ENCODE results near the gene ATP8B4. TPM values are rescaled to one million over a fixed set of nuclear protein-coding genes. Genes with fewer than 3 reads are reported as not detected.

Gene ATP8B4
- polyA plus RNA-seq, 1 of the 3 experiments (the other 2 are of a cell fraction), result 0.03 TPM

- H2AFZ ChIP-seq (ENCODE audit: low read depth), result no peak overlapping the region
- no peaks in the 10 kb centered on the region; the same call in 1 of the 2 replicates for H3K9me2 ChIP-seq
- 0% methylated on average over 1 of the region's 1 CpG for WGBS (ENCODE audit: low lambda C conversion rate)
- ChIA-PET CTCF (no interaction called here), POLR2A (no interaction called here)
- DNase-seq, result no peak
- H3K27ac ChIP-seq (ENCODE audit: low read depth in 2 of 2, low read length in 1 of 2), result no peak overlapping the region
- H3K27me3 ChIP-seq (ENCODE audit: insufficient read depth), result no peaks in the 10 kb centered on the region
- H3K79me2 ChIP-seq (ENCODE audit: insufficient read depth), result no peaks in the 10 kb centered on the region
- H3K4me3 ChIP-seq (ENCODE audit: low read depth in 2 of 2, low read length in 1 of 2), result no peak overlapping the region
- no peak overlapping the region for H3K9ac ChIP-seq
- no peaks in the 10 kb centered on the region for H3K9me3 ChIP-seq
- H3K4me1 ChIP-seq (ENCODE audit: control insufficient read depth in 1 of 2, insufficient read depth in 2 of 2, low read depth in 1 of 2, low read length in 1 of 2), result no peaks in the 10 kb centered on the region
- no peaks in the 10 kb centered on the region for H4K20me1 ChIP-seq (ENCODE audit: insufficient read depth)
- H3F3A ChIP-seq (replicated peaks; ENCODE audit: insufficient read depth), result no peaks in the 10 kb centered on the region
- no peaks in the 10 kb centered on the region for H3K36me3 ChIP-seq (replicated peaks in 1 of 2; ENCODE audit: control insufficient read depth in 1 of 2, insufficient read depth in 2 of 2, low read length in 1 of 2)
- no peak overlapping the region for H3K4me2 ChIP-seq
- TF ChIP-seq TCF12 (IDR thresholded peaks at IDR 0.05), result no peak
- TF ChIP-seq RCOR1 (IDR thresholded peaks at IDR 0.05; ENCODE audit: low read length), result no peak
- TF ChIP-seq IRF3 (IDR thresholded peaks at IDR 0.05; ENCODE audit: low read depth, low read length), result no peak
- TF ChIP-seq YY1 (IDR thresholded peaks at IDR 0.05; ENCODE audit: low read depth), result no peak
- TF ChIP-seq MEF2A (IDR thresholded peaks at IDR 0.05; ENCODE audit: borderline replicate concordance, low read depth), result no peak
- TF ChIP-seq, protein P1, sequence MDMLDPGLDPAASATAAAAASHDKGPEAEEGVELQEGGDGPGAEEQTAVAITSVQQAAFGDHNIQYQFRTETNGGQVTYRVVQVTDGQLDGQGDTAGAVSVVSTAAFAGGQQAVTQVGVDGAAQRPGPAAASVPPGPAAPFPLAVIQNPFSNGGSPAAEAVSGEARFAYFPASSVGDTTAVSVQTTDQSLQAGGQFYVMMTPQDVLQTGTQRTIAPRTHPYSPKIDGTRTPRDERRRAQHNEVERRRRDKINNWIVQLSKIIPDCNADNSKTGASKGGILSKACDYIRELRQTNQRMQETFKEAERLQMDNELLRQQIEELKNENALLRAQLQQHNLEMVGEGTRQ (IDR thresholded peaks at IDR 0.05; ENCODE audit: borderline replicate concordance, low read depth, low read length), result no peak
- no peak for TF ChIP-seq SIN3A (IDR thresholded peaks at IDR 0.05; ENCODE audit: borderline replicate concordance, low read depth, low read length)
- no peak for TF ChIP-seq FOXJ3 (CRISPR knock-in tag; IDR thresholded peaks at IDR 0.05)
- TF ChIP-seq EP300 (IDR thresholded peaks at IDR 0.05; ENCODE audit: borderline replicate concordance in 1 of 2, low read depth in 1 of 2, low read length in 1 of 2), result no peak
- TF ChIP-seq POLR2AphosphoS5 (IDR thresholded peaks at IDR 0.05; ENCODE audit: low read depth, low read length), result no peak
- TF ChIP-seq NFIC (IDR thresholded peaks at IDR 0.05; ENCODE audit: borderline replicate concordance), result no peak
- no peak for TF ChIP-seq NRF1 (IDR thresholded peaks at IDR 0.05; ENCODE audit: low read depth, low read length)
- no peak for TF ChIP-seq SMC3 (IDR thresholded peaks at IDR 0.05; ENCODE audit: low read depth, low read length)
- TF ChIP-seq, protein P2, sequence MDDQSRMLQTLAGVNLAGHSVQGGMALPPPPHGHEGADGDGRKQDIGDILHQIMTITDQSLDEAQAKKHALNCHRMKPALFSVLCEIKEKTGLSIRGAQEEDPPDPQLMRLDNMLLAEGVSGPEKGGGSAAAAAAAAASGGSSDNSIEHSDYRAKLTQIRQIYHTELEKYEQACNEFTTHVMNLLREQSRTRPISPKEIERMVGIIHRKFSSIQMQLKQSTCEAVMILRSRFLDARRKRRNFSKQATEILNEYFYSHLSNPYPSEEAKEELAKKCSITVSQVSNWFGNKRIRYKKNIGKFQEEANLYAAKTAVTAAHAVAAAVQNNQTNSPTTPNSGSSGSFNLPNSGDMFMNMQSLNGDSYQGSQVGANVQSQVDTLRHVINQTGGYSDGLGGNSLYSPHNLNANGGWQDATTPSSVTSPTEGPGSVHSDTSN (IDR thresholded peaks at IDR 0.05), result no peak
- TF ChIP-seq CHD2 (IDR thresholded peaks at IDR 0.05; ENCODE audit: low read length, partially characterized antibody), result no peak
Measured at GRCh38 chr15:49906966-49907365, 212.1 kb downstream of the ATP8B4 start.

GRCh38 chr15:49905221-49905620, 213.8 kb downstream of the ATP8B4 start:
- ChIA-PET POLR2A (no interaction called here), CTCF (interaction anchor here (0.9 kb wide), 1 partner anchor 670 kb away, joined by 3 read pairs; no protein-coding TSS in a partner anchor)
- DNase-seq, result no peak
- Histone ChIP-seq H3K27me3 (ENCODE audit: insufficient read depth) (no peaks in the 10 kb centered on the region), H3K9me2 (no peaks in the 10 kb centered on the region; the same call in 1 of the 2 replicates), H3K79me2 (ENCODE audit: insufficient read depth) (no peaks in the 10 kb centered on the region), H3F3A (replicated peaks; ENCODE audit: insufficient read depth) (no peaks in the 10 kb centered on the region), H3K9ac (no peak overlapping the region), H4K20me1 (ENCODE audit: insufficient read depth) (no peaks in the 10 kb centered on the region), H3K27ac (ENCODE audit: low read depth in 2 of 2, low read length in 1 of 2) (no peak overlapping the region), H3K4me2 (no peak overlapping the region), H2AFZ (ENCODE audit: low read depth) (no peak overlapping the region), H3K4me3 (ENCODE audit: low read depth in 2 of 2, low read length in 1 of 2) (no peak overlapping the region), H3K4me1 (ENCODE audit: control insufficient read depth in 1 of 2, insufficient read depth in 2 of 2, low read depth in 1 of 2, low read length in 1 of 2) (no peaks in the 10 kb centered on the region), H3K9me3 (no peaks in the 10 kb centered on the region), H3K36me3 (replicated peaks in 1 of 2; ENCODE audit: control insufficient read depth in 1 of 2, insufficient read depth in 2 of 2, low read length in 1 of 2) (no peaks in the 10 kb centered on the region)
- TF ChIP-seq IRF3 (IDR thresholded peaks at IDR 0.05; ENCODE audit: low read depth, low read length) (no peak), JUND (IDR thresholded peaks at IDR 0.05) (no peak), GATA2 (CRISPR knock-in tag; IDR thresholded peaks at IDR 0.05) (no peak), RCOR1 (IDR thresholded peaks at IDR 0.05; ENCODE audit: low read length) (no peak), TEAD4 (IDR thresholded peaks at IDR 0.05; ENCODE audit: borderline replicate concordance, insufficient read depth) (no peak), NFIC (IDR thresholded peaks at IDR 0.05; ENCODE audit: borderline replicate concordance) (no peak), TCF12 (IDR thresholded peaks at IDR 0.05) (no peak)
- TF ChIP-seq, protein P3, sequence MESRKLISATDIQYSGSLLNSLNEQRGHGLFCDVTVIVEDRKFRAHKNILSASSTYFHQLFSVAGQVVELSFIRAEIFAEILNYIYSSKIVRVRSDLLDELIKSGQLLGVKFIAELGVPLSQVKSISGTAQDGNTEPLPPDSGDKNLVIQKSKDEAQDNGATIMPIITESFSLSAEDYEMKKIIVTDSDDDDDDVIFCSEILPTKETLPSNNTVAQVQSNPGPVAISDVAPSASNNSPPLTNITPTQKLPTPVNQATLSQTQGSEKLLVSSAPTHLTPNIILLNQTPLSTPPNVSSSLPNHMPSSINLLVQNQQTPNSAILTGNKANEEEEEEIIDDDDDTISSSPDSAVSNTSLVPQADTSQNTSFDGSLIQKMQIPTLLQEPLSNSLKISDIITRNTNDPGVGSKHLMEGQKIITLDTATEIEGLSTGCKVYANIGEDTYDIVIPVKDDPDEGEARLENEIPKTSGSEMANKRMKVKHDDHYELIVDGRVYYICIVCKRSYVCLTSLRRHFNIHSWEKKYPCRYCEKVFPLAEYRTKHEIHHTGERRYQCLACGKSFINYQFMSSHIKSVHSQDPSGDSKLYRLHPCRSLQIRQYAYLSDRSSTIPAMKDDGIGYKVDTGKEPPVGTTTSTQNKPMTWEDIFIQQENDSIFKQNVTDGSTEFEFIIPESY (IDR thresholded peaks at IDR 0.05; ENCODE audit: borderline replicate concordance, low read depth), result no peak
- TF ChIP-seq, protein P1 (IDR thresholded peaks at IDR 0.05; ENCODE audit: borderline replicate concordance, low read depth, low read length), result no peak
- TF ChIP-seq, protein P2 (IDR thresholded peaks at IDR 0.05), result no peak

All from SK-N-SH (cell line).